K562 (cell line): ENCODE measurements around the gene JRKL. TPM values are rescaled to one million over a fixed set of nuclear protein-coding genes. Genes with fewer than 3 reads are reported as not detected.
A peak's percentile ranks its signal among the peaks of the same experiment; 100 is the strongest.

Source experiments
- BACH1 ChIP-seq: fragments of 200-800 bp; sonication (Bioruptor generic); IDR thresholded peaks from 2 replicates; pipeline ENCODE4 v1.6.1; 2016; ENCODE audit warnings: missing genetic modification characterization, missing compliant biosample characterization
- BHLHE40 ChIP-seq: IDR thresholded peaks from 2 replicates; pipeline ENCODE4 v1.6.1; 2011; ENCODE audit warnings: low read length, improper control_type of control experiment
- CCAR2 ChIP-seq: fragments of 200-400 bp; formaldehyde crosslinking; IDR thresholded peaks from 2 replicates; pipeline ENCODE4 v1.6.1; 2017; ENCODE audit warnings: mild to moderate bottlenecking, low read depth, low read length
- CREBBP ChIP-seq: IDR thresholded peaks from one replicate; pipeline ENCODE4 v1.6.1; 2012; ENCODE audit warnings: low read depth, mild to moderate bottlenecking, control low read depth, inconsistent platforms, low read length
- CSDE1 ChIP-seq, 2 experiments: fragments of 450-650 bp; IDR thresholded peaks; 2 replicates each; pipeline ENCODE4 v1.6.1; 2016; ENCODE audit warnings: mild to moderate bottlenecking in 1 of 2
- JUND ChIP-seq, 2 experiments: IDR thresholded peaks; 2 replicates in 1 of 2; 3 replicates in 1 of 2; pipeline ENCODE4 v1.6.1; 2011; ENCODE audit warnings: borderline replicate concordance in 2 of 2, low read depth in 2 of 2, low read length in 2 of 2, improper control_type of control experiment in 1 of 2, missing biosample characterization in 1 of 2, missing genetic modification characterization in 1 of 2, missing genetic modification reagents in 1 of 2
- MAZ ChIP-seq, 2 experiments: fragments of 450-650 bp in 1 of 2; sonication (generic) in 1 of 2; formaldehyde crosslinking; IDR thresholded peaks in 1 of 2; conservative IDR thresholded peaks in 1 of 2; 2 replicates each; pipeline versions ENCODE4 v1.4.0 to v1.5.0; 2020; ENCODE audit warnings: mild to moderate bottlenecking in 1 of 2, missing genetic modification reagents in 1 of 2
- NFRKB ChIP-seq: fragments of 450-650 bp; IDR thresholded peaks from 2 replicates; pipeline ENCODE4 v1.6.1; 2016; ENCODE audit warnings: low read depth
- NRF1 ChIP-seq, 2 experiments: fragments of 450-650 bp; IDR thresholded peaks in 1 of 2; conservative IDR thresholded peaks in 1 of 2; 2 replicates each; pipeline ENCODE4 v1.6.1; 2014; ENCODE audit warnings: mild to moderate bottlenecking in 2 of 2
- PHF20 ChIP-seq: fragments of 450-650 bp; IDR thresholded peaks from 2 replicates; pipeline ENCODE4 v1.6.1; 2018; ENCODE audit not compliant: partially characterized antibody
- POLR2AphosphoS5 ChIP-seq: IDR thresholded peaks from 2 replicates; pipeline ENCODE4 v1.6.1; 2011; ENCODE audit warnings: mild to moderate bottlenecking, low read depth, low read length, moderate library complexity; ENCODE audit not compliant: control insufficient read depth, insufficient read depth
- PTBP1 ChIP-seq: fragments of 200-400 bp; formaldehyde crosslinking; IDR thresholded peaks from 2 replicates; pipeline ENCODE4 v1.6.1; 2017; ENCODE audit warnings: low read depth, low read length
- TFAM ChIP-seq: fragments of 250-450 bp; sonication (Bioruptor Pico); conservative IDR thresholded peaks from 2 replicates; pipeline ENCODE4 v1.5.0; 2021; ENCODE audit warnings: mild to moderate bottlenecking, moderate library complexity
- YY1 ChIP-seq, 3 experiments: IDR thresholded peaks; 2 replicates each; pipeline ENCODE4 v1.6.1; 2011; ENCODE audit warnings: low read length in 2 of 3, mild to moderate bottlenecking in 2 of 3, moderate library complexity in 2 of 3, borderline replicate concordance in 1 of 3, control low read depth in 1 of 3, low read depth in 1 of 3; ENCODE audit not compliant: insufficient read depth in 3 of 3, insufficient replicate concordance in 2 of 3, control insufficient read depth in 1 of 3, insufficient read length in 1 of 3; ENCODE audit errors: extremely low read depth in 1 of 3
- ZBTB17 ChIP-seq: fragments of 450-650 bp; formaldehyde crosslinking; IDR thresholded peaks from 2 replicates; pipeline ENCODE4 v1.4.0; 2020; ENCODE audit warnings: mild to moderate bottlenecking
- ZFX ChIP-seq: sonication (generic); formaldehyde crosslinking; IDR thresholded peaks from 2 replicates; pipeline ENCODE4 v1.8.0; 2022; ENCODE audit warnings: mild to moderate bottlenecking, missing genetic modification reagents, moderate library complexity
- ZNF253 ChIP-seq: fragments of 250-450 bp; sonication (Bioruptor Pico); conservative IDR thresholded peaks from 2 replicates; pipeline ENCODE4 v1.6.1; 2021; ENCODE audit warnings: mild to moderate bottlenecking
- ZNF274 ChIP-seq: IDR thresholded peaks from 2 replicates; pipeline ENCODE4 v1.6.1; 2011; ENCODE audit warnings: low read depth, mild to moderate bottlenecking, low read length, moderate library complexity, borderline replicate concordance
- ZNF589 ChIP-seq: fragments of 200-800 bp; sonication (Bioruptor generic); IDR thresholded peaks from 2 replicates; pipeline ENCODE4 v1.6.1; 2016; ENCODE audit warnings: low read depth, missing genetic modification characterization, missing compliant biosample characterization
- polyA plus RNA-seq, 8 experiments: library from polyadenylated mRNA; depleted of rRNA in 4 of 8; stranded (reverse) in 5 of 8; unstranded in 3 of 8; fragments of >200 nt; fragmentation: Nextera tagmentation in 2 of 8; fragmentation: Illumina TruSeq in 1 of 8; extraction: Ambion mirVana in 2 of 8; extraction: Trizol in 1 of 8; gene quantifications; 2 replicates each; pipeline versions ENCODE4 v1.2.1 to v1.2.3, GENCODE V29; 2011 to 2014; ENCODE audit warnings: inconsistent platforms in 1 of 8, missing spikeins in 1 of 8
- total RNA-seq, 7 experiments: library from RNA; depleted of rRNA in 6 of 7; stranded (reverse); fragments of >200 nt in 6 of 7; fragmentation: Illumina TruSeq in 2 of 7; extraction: Trizol in 2 of 7; gene quantifications; 2 replicates each; pipeline versions ENCODE4 v1.2.1 to v1.2.3, GENCODE V29; 2011 to 2021; ENCODE audit warnings: low replicate concordance in 1 of 7
- TF ChIP-seq, protein P1 (sequence below): fragments of 150-350 bp; conservative IDR thresholded peaks from 2 replicates; pipeline ENCODE4 v1.6.1; 2014; ENCODE audit warnings: low read length
- TF ChIP-seq, protein P2 (sequence below): fragments of 150-350 bp; IDR thresholded peaks from 2 replicates; pipeline ENCODE4 v1.6.1; 2014; ENCODE audit warnings: low read depth, mild to moderate bottlenecking, low read length, borderline replicate concordance

Gene JRKL
- total and polyA plus RNA-seq, 9 of the 15 experiments (the other 6 are each of a cell fraction or from before 2014, with no cell fraction given) = 4.5 to 14.8 (median 8.5) TPM

DNA sequence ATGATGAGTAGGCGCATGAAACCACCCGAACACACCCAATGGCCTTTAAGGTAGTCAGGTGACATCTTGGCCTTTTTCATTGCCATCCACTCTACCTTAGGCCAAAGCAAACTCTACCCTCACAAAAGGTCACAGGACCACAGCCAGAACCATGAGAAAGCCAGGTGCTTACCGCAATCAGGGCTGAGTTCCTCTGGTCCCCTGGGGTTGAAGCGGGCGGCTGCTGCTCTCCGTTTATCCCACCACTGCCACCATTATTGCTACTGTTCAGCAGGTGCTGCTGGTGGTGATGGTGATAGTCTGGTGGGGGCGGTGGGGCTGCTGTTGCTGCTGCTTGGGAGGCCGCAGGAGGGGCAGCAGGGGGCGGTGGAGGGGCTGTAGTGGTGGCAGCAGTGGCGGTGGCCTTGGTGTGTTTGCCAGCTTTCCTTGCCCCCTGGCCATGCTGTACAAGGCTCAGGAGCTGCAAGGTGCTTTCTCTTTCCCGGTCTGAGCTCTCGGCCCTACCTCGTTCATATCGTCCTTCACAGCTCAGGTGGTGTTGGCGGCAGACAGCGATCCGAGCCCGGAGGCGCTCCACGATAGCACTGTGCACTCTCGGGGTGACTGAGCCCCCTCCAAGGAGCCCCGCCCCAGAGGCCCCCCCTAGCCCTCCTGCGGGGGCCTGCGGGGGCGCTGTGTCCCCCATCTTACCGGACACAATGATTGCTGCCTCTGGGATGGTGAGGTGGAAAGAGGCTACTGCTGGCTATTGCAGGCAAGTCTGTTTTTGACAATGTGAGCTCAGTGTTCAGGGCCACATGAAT is 48.4 kb upstream of the JRKL start (continued):
- TF ChIP-seq, protein P1, sequence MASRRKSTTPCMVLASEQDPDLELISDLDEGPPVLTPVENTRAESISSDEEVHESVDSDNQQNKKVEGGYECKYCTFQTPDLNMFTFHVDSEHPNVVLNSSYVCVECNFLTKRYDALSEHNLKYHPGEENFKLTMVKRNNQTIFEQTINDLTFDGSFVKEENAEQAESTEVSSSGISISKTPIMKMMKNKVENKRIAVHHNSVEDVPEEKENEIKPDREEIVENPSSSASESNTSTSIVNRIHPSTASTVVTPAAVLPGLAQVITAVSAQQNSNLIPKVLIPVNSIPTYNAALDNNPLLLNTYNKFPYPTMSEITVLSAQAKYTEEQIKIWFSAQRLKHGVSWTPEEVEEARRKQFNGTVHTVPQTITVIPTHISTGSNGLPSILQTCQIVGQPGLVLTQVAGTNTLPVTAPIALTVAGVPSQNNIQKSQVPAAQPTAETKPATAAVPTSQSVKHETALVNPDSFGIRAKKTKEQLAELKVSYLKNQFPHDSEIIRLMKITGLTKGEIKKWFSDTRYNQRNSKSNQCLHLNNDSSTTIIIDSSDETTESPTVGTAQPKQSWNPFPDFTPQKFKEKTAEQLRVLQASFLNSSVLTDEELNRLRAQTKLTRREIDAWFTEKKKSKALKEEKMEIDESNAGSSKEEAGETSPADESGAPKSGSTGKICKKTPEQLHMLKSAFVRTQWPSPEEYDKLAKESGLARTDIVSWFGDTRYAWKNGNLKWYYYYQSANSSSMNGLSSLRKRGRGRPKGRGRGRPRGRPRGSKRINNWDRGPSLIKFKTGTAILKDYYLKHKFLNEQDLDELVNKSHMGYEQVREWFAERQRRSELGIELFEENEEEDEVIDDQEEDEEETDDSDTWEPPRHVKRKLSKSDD = 0 out of 2 replicates have a peak, but pooled peaks have one; percentile 19
- TF ChIP-seq NFRKB (no peak), CREBBP (no peak), PHF20 (peak; percentile 11), CCAR2 (no peak), PTBP1 (no peak), ZNF589 (CRISPR knock-in tag) (0 out of 2 replicates have a peak, but pooled peaks have one; percentile 28), POLR2AphosphoS5 (peak; percentile 27; the same call in 1 of the 2 replicates), BACH1 (tag) (no peak), JUND (IDR thresholded peaks at IDR 0.05; ENCODE audit: borderline replicate concordance, low read depth, low read length) (peak; percentile 31; the same call in 1 of the 2 replicates), JUND (tag; IDR thresholded peaks at IDR 0.05; ENCODE audit: borderline replicate concordance, low read depth, low read length) (no peak), BHLHE40 (no peak; the same call in 1 of the 2 replicates), NRF1 (conservative IDR thresholded peaks at IDR 0.05 in 1 of 2, IDR thresholded peaks at IDR 0.05 in 1 of 2) (no peak), ZFX (peak; percentile 53), YY1 (IDR thresholded peaks at IDR 0.05; ENCODE audit: borderline replicate concordance in 1 of 3, control insufficient read depth in 1 of 3, extremely low read depth in 1 of 3, insufficient read depth in 3 of 3, insufficient read length in 1 of 3, insufficient replicate concordance in 2 of 3, low read depth in 1 of 3, low read length in 2 of 3) (peak in 2 of 3 experiments; percentile 50 to 55), MAZ (CRISPR knock-in tag; conservative IDR thresholded peaks at IDR 0.05 in 1 of 2, IDR thresholded peaks at IDR 0.05 in 1 of 2) (peak; percentile 98 to 99), ZNF274 (no peak), CSDE1 (IDR thresholded peaks at IDR 0.05) (no peak), ZBTB17 (CRISPR knock-in tag) (peak; percentile 42; the same call in 1 of the 2 replicates), TFAM (CRISPR knock-in tag) (no peak), ZNF253 (CRISPR knock-in tag) (no peak)
- TF ChIP-seq, protein P2, sequence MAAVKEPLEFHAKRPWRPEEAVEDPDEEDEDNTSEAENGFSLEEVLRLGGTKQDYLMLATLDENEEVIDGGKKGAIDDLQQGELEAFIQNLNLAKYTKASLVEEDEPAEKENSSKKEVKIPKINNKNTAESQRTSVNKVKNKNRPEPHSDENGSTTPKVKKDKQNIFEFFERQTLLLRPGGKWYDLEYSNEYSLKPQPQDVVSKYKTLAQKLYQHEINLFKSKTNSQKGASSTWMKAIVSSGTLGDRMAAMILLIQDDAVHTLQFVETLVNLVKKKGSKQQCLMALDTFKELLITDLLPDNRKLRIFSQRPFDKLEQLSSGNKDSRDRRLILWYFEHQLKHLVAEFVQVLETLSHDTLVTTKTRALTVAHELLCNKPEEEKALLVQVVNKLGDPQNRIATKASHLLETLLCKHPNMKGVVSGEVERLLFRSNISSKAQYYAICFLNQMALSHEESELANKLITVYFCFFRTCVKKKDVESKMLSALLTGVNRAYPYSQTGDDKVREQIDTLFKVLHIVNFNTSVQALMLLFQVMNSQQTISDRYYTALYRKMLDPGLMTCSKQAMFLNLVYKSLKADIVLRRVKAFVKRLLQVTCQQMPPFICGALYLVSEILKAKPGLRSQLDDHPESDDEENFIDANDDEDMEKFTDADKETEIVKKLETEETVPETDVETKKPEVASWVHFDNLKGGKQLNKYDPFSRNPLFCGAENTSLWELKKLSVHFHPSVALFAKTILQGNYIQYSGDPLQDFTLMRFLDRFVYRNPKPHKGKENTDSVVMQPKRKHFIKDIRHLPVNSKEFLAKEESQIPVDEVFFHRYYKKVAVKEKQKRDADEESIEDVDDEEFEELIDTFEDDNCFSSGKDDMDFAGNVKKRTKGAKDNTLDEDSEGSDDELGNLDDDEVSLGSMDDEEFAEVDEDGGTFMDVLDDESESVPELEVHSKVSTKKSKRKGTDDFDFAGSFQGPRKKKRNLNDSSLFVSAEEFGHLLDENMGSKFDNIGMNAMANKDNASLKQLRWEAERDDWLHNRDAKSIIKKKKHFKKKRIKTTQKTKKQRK = no peak
